Right ventricle myocardium superior (tissue), 1 donor: ENCODE data around the gene PIH1D1. TPM values are rescaled to one million over a fixed set of nuclear protein-coding genes. Genes with fewer than 3 reads are reported as not detected.

Experiments
- ATAC-seq: fragments of 200-7000 bp; cut with Tn5 transposase; one replicate; pipeline ENCODE4 v1.9.1; 2020; ENCODE audit warnings: mild to moderate bottlenecking; ENCODE audit not compliant: poor library complexity
- DNase-seq: peaks from one replicate; pipeline ENCODE4 v3.0.0-alpha.2; 2020
- intact Hi-C: fragments of 100-400 bp; cut with DNase I; formaldehyde crosslinking; loops from one replicate; pipeline ENCODE4 v1.11.2; 2022
- long read RNA-seq: library from polyadenylated mRNA; unstranded; transcript quantifications from one replicate; pipeline ENCODE4 v2.0.0, GENCODE V29; 2021
- total RNA-seq: library from RNA; stranded (reverse); fragmentation: NEBNext Ultra II Directional; extraction: Animal tissue kit (Norgen Biotek cat#: 25700); gene quantifications from one replicate; pipeline ENCODE4 v1.2.1, GENCODE V29; 2021
- donor health status: DM: no; HTN: yes; CAD: no; lungs with severe emphysema.

PIH1D1 gene
- 28.1 TPM for total RNA-seq
- long read RNA-seq, transcript PIH1D1-201 (9 exons, 1,192 nt), result major isoform, 26 of 32 reads
- long read RNA-seq, partial matches to known transcripts, result 0 of 32 reads
- long read RNA-seq, other reads (novel, unspliced or antisense), result 6 of 32 reads

DNA sequence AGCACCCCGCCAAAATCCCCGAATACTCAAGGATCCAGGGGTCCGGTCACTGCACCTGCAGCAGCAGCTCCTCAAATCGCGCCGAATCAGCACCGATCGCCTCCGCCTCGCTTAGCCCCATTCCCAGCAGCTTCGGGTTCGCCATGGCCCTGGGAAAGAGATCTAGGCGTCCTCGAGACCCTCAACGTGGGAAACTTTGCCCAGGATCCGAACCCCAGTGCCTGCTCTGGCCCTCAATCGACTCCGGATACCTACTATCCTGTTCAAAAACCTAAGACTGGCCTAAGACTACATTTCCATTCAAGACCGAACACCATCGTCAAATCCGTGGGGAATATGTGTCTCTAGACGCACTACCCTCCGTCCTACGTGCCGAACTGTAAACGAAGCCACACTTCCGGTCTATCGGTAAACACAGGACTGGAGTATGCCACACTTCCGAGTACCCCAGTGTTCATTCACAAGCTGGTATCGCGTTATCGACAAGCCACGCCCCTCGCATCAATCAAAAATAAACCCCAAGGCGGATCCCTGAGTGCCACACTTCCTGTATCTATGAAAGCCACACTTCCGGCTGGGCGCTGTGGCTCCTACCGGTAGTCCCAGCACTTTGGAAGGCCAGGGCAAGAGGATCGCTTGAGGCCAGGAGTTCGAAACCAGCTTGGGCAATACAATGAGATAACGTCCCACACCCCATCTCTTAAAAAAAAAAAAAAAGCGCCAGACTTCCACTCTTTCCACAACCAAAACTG, at the start of gene PIH1D1:
TSS of gene PIH1D1 (minus strand) at position 385 of the 752 bp plus-strand sequence. CDS start at position 145, 240 bp downstream.
- intact Hi-C loops, result no loop called here
- DNase-seq, result peak; percentile 98
- ATAC-seq, result peak; percentile 78

DNA sequence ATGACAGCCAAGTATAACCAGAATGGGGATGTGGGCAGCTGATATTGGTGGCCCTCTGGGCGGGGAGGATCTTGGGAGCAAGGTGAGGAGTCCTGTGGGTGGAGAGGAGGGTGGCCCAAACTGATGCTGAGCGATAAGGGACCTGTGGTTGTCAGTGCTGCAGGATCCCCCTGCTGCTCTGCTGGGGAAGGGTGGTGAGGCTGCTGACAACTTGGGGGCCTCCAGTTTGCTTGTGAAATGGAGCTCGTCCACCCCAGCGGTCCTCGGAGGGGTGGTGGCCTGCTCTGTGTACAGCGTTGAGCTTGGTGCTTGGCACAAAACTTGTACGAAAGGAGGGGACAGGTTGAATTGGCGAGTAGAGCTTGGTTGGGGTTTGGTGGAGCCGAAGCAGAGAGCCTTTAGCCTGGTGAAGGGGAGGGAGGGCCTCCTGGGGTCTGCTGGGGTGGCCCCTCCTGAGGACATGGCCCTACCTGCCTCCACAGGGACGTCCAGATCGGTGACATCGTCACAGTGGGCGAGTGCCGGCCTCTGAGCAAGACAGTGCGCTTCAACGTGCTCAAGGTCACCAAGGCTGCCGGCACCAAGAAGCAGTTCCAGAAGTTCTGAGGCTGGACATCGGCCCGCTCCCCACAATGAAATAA, 47.5 kb upstream of the PIH1D1 start:
- no peak for ATAC-seq
- intact Hi-C loops, result no loop called here
- DNase-seq, result no peak

DNA sequence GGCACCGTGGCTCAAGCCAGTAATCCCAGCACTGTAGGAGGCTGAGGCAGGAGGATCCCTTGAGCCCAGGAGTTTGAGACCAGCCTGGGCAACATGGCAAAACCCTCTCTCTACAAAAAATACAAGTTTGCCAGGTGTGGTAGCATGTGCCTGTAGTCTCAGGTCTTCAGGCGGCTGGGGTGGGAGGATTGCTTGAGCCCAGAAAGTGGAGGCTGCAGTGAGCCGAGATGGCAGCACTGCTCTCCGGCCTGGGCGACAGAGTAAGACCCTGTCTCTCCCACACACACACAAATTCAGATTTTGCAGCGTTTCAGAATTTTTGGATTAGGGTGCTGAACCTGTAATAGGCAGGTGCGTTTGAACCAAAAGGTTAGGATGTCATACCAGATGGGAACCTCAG, 46.9 kb upstream of the PIH1D1 start:
- no peak for ATAC-seq
- DNase-seq, result no peak
- intact Hi-C loops, result no loop called here

DNA sequence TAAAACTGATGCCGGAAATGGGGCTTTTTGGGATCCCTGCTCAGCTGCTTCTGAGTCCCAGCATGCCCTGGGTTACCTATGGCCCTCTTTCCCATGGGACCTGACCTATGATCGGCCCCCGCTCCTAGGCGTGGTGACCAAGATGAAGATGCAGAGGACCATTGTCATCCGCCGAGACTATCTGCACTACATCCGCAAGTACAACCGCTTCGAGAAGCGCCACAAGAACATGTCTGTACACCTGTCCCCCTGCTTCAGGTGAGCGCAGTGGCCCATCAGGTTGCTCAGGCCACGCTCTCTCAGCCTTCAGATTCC, 46.1 kb upstream of the PIH1D1 start:
- ATAC-seq (no peak), DNase-seq (no peak)
- intact Hi-C loops, result no loop called here

DNA sequence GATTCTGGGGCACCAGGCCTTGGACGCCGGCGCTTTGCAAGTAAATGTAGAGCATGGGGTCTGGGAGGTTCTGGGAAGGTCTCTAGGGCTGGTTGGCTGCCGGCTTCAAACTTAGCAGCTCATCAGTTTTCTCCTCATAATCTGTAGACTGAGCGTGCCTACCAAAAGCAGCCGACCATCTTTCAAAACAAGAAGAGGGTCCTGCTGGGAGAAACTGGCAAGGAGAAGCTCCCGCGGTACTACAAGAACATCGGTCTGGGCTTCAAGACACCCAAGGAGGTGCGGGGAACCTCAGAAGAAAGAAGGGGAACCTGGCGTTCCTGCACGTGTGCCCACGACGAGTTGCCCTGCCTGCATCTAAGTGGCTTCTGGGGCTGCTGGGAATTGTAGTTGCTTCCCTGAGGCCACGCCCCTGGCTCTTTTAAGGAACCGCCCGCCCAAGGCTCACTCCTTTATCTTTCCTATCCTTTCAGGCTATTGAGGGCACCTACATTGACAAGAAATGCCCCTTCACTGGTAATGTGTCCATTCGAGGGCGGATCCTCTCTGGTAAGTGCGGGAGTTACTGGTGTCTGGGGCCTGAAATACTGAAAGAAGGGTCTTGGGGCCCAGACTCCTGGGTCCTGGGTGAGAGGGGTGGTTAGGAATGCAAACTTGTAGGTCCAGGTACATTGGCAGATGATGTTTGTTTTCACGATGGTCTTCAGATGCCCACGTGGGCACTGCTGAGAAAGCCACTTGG, 45.6 kb upstream of the PIH1D1 start:
- no peak for ATAC-seq
- intact Hi-C loops, result no loop called here
- peak; percentile 83 for DNase-seq

DNA sequence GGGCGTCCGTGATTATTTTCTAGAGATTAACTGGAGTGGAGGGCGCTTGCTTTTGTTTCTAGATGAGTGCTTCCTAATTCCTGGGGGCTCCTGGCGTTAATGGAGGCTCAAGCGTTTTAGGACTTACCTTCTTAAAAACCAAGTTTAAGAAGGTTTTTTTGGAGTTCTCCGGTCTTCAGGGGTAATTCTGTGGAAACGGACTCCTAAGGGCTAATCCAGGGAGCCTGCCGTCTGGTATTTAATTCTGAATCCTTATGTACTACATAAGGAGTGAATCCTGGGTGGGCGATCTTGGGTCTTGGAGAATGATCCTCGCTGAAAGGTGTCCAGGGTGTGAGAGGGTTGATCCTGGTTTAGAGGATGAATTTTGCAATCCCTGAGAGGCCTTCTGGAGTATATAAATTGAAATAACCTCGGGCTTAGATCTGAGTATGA, 45.0 kb upstream of the PIH1D1 start:
- intact Hi-C loops, result no loop called here
- DNase-seq, result no peak

DNA sequence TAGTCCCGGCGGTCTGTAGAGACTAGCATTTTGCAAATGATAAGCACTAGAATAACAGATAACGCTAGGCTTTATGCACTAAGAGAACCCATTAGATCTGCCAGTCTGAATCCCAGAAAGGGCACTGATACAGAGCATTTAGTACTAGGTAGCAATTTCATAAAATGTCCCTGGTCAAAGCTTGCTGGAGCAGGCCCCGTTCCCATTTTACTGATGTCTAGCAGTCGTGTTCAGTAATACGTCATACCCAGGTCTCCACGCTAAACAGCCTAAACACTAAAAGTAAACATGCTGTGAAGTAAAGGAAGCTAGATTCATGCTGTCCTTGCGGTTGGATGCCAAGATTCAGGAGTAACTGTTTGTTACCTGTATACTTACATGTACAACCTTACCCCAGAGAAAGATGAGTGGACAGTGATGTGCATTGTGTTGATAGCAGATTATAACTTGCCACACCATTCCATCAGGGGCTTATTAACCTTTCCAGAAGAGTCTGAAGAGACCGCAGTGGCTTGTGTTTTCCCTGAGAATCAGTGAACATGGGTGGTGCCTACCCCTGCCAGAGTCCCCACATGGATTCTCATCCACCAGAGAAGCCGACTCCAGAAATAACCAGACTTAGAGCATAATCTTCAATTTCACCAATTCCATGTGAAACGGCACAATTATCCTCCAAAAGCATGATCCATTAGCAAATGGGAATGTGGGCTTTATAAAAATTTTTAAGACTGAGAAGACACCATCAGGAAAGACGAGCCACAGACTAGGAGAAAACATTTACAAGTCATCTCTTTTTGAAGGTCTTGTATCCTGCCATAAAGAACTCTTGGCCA, 41.2 kb upstream of the PIH1D1 start:
- intact Hi-C loops, result no loop called here

More for the DNA sequence above, 45.0 kb upstream of the PIH1D1 start:
- ATAC-seq, result no peak

DNA sequence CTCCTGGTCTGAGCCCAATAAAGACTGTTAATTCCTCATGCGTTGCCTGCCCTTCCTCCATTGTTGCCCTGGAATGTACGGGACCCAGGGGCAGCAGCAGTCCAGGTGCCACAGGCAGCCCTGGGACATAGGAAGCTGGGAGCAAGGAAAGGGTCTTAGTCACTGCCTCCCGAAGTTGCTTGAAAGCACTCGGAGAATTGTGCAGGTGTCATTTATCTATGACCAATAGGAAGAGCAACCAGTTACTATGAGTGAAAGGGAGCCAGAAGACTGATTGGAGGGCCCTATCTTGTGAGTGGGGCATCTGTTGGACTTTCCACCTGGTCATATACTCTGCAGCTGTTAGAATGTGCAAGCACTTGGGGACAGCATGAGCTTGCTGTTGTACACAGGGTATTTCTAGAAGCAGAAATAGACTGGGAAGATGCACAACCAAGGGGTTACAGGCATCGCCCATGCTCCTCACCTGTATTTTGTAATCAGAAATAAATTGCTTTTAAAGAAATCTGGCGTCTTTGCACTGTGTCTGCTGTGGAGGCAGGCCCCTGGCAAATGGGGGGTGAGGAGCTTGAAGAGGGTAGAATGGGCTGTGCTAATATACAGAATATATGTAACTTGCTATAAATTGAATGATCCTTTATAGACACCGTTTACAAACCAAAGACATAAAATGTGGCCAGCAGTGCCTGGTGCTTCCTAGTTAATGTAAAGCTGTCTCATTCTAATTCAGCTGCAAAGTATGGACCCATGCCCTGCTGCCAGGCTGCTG, 40.4 kb upstream of the PIH1D1 start:
- DNase-seq (no peak), ATAC-seq (no peak)
- intact Hi-C loops, result no loop called here

More for the DNA sequence above, 41.2 kb upstream of the PIH1D1 start:
- DNase-seq (no peak), ATAC-seq (no peak)

DNA sequence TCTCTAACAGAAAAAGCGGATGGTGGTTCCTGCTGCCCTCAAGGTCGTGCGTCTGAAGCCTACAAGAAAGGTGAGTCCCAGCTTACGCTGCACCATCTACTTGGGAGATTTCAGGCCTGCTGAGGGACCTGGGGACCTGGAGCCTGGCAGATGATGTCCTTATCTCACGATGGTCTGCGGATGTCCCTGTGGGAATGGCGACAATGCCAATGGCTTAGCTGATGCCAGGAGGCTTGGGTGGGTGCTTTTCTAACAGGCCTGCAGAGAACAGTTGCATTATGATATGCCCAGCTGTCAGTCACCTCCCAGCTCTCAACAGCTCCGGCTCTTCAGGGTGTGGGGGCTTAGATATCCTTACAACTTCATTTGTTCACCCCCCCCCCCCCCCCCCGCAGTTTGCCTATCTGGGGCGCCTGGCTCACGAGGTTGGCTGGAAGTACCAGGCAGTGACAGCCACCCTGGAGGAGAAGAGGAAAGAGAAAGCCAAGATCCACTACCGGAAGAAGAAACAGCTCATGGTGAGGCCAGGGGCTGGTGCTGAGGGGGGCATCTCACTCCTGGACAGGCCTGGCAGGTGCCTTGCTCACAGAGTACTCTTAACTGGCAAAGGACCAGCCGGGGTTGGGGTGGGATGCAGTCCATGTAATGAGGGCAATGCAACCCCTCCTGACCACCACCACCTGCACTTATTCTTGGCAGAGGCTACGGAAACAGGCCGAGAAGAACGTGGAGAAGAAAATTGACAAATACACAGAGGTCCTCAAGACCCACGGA, 39.6 kb upstream of the PIH1D1 start:
- DNase-seq (no peak), ATAC-seq (no peak)
- intact Hi-C loops, result no loop called here

DNA sequence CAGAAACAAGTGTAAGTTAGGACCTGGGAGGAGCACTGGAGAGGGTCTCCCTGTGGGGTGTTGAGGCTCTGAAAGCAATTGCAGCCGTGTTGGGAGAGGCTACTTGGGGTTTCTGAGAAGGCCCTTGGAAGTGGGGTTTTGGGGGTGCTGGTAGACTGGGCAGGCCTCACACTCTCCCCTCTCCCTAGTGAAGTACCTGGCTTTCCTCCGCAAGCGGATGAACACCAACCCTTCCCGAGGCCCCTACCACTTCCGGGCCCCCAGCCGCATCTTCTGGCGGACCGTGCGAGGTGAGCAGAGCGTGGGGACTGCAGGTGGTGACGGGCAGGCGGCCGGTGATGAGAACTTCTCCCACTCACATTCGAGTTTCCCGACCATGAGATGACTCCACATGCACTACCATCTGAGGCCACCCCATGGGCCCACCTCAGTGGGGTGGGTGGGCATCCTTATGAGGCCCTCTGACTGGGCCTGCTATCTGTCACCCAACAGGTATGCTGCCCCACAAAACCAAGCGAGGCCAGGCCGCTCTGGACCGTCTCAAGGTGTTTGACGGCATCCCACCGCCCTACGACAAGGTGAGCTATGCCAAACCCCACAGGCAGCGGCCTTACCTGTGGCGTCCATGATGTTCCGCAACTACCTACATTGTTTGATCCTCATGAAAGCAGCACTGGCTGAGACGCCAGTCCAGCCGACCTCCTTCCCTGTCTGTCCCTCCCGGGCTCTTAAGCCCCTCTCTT, 38.8 kb upstream of the PIH1D1 start:
- no peak for ATAC-seq
- intact Hi-C loops, result no loop called here

DNA sequence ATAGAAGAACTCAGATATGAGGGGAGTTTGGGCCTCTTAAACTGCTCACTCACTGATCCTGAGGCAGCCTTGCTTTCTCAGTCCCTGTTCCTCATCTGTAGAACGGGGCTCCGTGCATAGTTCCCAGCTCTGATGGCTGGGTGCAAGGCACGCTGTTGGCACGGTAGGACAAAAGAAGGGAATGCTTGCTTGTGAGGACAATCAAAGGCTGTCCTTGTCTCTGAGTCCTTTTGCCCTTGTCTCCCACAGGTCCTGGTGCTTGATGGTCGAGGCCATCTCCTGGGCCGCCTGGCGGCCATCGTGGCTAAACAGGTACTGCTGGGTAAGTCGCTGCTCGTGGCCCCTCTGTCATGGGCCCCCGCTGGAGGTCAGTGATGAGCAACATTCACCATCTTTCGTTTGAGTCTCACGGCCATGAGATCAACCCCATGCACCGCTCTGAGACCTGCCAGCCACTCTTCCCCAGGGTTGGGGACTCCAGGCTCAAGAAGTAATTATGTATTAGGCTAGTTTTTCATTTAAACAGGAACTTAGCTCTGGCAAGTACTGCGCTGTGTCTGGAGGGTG, 38.1 kb upstream of the PIH1D1 start:
- ATAC-seq (no peak), DNase-seq (no peak)
- intact Hi-C loops, result no loop called here

More for the DNA sequence above, 38.8 kb upstream of the PIH1D1 start:
- DNase-seq, result no peak

DNA sequence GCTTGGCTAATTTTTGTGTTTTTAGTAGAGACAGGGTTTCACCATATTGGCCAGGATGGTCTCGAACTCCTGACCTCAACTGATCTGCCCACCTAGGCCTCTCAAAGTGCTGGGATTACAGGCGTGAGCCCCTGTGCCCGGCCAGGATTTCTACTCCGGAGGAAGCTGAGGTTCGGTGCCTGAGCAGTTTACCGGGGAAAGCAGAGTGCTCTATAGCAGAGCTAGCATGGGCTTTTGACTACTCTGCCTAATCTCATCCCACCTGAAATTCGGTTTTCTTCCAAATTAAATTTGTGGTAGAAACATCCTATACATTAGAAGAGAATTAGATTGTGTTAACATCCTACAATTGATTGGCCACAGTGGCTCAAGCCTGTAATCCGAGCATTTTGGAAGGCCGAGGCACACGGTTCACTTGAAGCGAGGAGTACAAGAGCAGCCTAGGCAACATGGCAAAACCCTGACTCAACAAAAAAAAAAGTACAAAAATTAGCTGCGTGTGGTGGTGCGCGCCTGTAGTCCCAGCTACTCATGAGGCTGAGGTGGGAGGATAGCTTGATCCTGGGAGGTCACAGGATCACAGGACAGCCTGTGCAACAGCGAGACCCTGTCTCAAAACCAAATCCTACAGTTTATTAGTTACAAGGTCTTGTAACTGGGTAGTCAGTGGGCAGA, 37.4 kb upstream of the PIH1D1 start:
- DNase-seq (no peak), ATAC-seq (no peak)
- intact Hi-C loops, result no loop called here

DNA sequence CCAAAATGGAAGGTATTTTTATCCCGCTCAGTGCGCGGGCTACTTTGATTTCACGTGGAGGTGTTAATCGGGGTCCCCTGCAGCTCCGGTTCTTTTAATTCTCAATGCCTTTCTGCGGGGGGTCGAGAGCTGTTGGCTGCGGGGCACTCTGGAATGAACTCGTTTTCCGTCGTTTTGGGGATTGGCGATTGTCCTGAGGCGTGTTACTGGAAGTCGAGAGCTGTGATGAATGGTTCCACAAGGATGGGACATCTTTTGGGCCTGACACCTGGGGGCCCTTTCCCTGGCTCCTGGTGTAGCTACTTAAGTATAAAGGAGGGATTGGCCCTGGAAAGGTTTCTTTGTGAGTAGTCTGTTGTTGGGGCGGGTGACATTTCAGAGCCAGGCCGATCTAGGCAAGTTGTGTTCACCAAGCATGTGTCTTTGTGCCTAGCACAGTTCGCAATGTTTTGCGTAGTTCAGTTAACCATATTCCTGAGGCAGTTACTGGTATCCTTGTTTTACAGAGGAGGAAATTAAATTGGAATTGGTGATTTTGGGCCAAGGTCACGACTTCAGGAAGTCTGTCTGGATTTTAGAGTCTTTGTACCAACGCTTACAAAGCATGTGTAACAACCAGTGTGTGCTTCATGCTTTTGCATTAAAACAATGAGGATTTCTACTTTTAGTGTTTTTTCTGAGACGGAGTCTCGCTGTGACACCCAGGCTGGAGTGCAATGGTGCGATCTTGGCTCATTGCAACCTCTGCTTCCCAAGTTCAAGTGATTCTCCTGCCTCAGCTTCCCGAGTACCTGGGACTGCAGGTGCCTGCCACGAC, 36.6 kb upstream of the PIH1D1 start:
- DNase-seq (no peak), ATAC-seq (no peak)
- intact Hi-C loops, result no loop called here

DNA sequence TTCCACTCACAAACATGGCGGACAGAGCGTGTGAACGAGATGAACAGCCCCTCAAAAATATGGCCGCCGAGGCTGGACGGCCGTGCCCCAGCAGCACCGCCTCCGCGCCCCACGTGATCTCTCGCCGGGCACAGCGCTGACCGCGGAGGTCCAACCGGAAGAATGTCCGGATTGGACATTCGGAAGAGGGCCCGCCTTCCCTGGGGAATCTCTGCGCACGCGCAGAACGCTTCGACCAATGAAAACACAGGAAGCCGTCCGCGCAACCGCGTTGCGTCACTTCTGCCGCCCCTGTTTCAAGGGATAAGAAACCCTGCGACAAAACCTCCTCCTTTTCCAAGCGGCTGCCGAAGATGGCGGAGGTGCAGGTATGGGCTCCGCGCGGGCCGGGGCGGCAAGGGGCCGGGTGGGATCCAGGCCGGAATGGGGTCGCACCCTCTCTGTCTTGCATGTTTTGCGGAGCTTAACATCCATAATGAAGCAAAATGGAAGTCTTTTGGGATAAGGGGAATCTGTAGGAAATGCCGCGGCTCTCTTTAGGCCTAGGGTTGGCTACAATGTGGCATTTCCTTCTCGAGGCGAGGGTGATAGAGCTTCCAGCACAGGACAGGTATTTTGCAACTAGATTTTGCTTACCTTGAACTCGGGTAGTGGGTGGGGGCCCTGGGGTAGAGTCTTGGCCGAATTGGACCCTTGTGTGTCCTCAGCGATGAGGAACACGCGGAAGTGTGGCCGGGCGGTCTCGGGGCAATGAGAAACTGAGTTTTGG, 35.8 kb upstream of the PIH1D1 start, which contains the start of gene RPL13A:
TSS of gene RPL13A (plus strand) at position 332 of the 769 bp plus-strand sequence. CDS start at position 354, 22 bp downstream.
- intact Hi-C loops, result no loop called here
- ATAC-seq (peak; percentile 98), DNase-seq (peak; percentile 100)
